Endodermal cell (in vitro differentiated cells): ENCODE results near the gene FAM9A. TPM values are rescaled to one million over a fixed set of nuclear protein-coding genes. Genes with fewer than 3 reads are reported as not detected.

Source experiments
- DNase-seq: peaks from one replicate; pipeline ENCODE4 v3.0.0-alpha.2; 2017
- H3K27ac ChIP-seq: 2 replicates; pipeline ENCODE4 v1.5.1; 2013; ENCODE audit warnings: mild to moderate bottlenecking, low read depth, low read length, moderate library complexity
- H3K27me3 ChIP-seq: 2 replicates; pipeline ENCODE4 v1.6.1; 2013; ENCODE audit warnings: mild to moderate bottlenecking, low read length, moderate library complexity; ENCODE audit not compliant: insufficient read depth, control insufficient read depth, poor library complexity, severe bottlenecking
- H3K36me3 ChIP-seq: 2 replicates; pipeline ENCODE4 v1.7.0; 2013; ENCODE audit warnings: mild to moderate bottlenecking, low read length, moderate library complexity; ENCODE audit not compliant: control insufficient read depth, insufficient read depth
- H3K4me1 ChIP-seq: one replicate; pipeline ENCODE4 v1.7.0; 2013; ENCODE audit warnings: low read length; ENCODE audit not compliant: control insufficient read depth, insufficient read depth
- H3K4me3 ChIP-seq: 2 replicates; pipeline ENCODE4 v1.5.1; 2013; ENCODE audit warnings: mild to moderate bottlenecking, low read length, moderate library complexity
- H3K9ac ChIP-seq: 2 replicates; pipeline ENCODE4 v1.6.1; 2013; ENCODE audit warnings: mild to moderate bottlenecking, low read length, moderate library complexity; ENCODE audit not compliant: poor library complexity, severe bottlenecking; ENCODE audit errors: extremely low read depth
- H3K9me3 ChIP-seq: 2 replicates; pipeline ENCODE4 v1.6.1; 2013; ENCODE audit warnings: mild to moderate bottlenecking, low read length, moderate library complexity; ENCODE audit not compliant: control insufficient read depth
- H3K27ac Mint-ChIP-seq: 2 replicates; pipeline ENCODE4 v1.8.0; 2020; ENCODE audit warnings: mixed read lengths
- H3K27me3 Mint-ChIP-seq: 2 replicates; pipeline ENCODE4 v1.8.0; 2021; ENCODE audit warnings: mild to moderate bottlenecking, mixed read lengths; ENCODE audit not compliant: insufficient read depth
- H3K36me3 Mint-ChIP-seq: 2 replicates; pipeline ENCODE4 v1.8.0; 2020; ENCODE audit warnings: low read depth, mixed read lengths
- H3K4me1 Mint-ChIP-seq: 2 replicates; pipeline ENCODE4 v1.8.0; 2020; ENCODE audit warnings: mixed read lengths
- H3K4me3 Mint-ChIP-seq: 2 replicates; pipeline ENCODE4 v1.8.0; 2020; ENCODE audit warnings: mild to moderate bottlenecking, moderate library complexity, mixed read lengths
- H3K9me3 Mint-ChIP-seq: 2 replicates; pipeline ENCODE4 v1.8.0; 2020; ENCODE audit warnings: mild to moderate bottlenecking, mixed read lengths
- CTCF ChIP-seq: fragments of 200-600 bp; sonication (generic); conservative IDR thresholded peaks from 2 replicates; pipeline ENCODE4 v1.5.0; 2021; ENCODE audit warnings: antibody characterized with exemption, mild to moderate bottlenecking
- WGBS, 2 experiments: methylation state at CpG; one replicate each; pipeline versions ENCODE4 v1.1.5 to v1.1.7; 2013; ENCODE audit warnings: missing lambda C conversion rate in 2 of 2, mixed read lengths in 1 of 2; ENCODE audit not compliant: insufficient coverage in 1 of 2, insufficient read length in 1 of 2; 5-methylcytosine and 5-hydroxymethylcytosine counted together
- total RNA-seq, 2 donors: library from RNA; stranded (reverse); fragmentation: NEBNext Ultra II Directional in 1 of 2; extraction: Animal tissue kit (Norgen Biotek cat#: 25700) in 1 of 2; gene quantifications; 2 replicates in 1 of 2; 3 replicates in 1 of 2; pipeline ENCODE4 v1.2.1, GENCODE V29; 2021

Gene FAM9A
- total RNA-seq, 2 donors from 2014 or later: not detected

GRCh38 chrX:8813036-8813435 is 11.9 kb upstream of the FAM9A start:
- no peaks in the 10 kb centered on the region for H3K4me1 ChIP-seq
- no peak overlapping the region for H3K9ac ChIP-seq
- no peaks in the 10 kb centered on the region for H3K4me1 Mint-ChIP-seq
- no peak overlapping the region for H3K27ac Mint-ChIP-seq
- WGBS, 2 experiments: 90% methylated on average over 1 of the region's 2 CpGs; no CpG with 5 or more reads in 1 of the 2 experiments
- no peak overlapping the region for H3K4me3 Mint-ChIP-seq
- H3K27me3 ChIP-seq: no peaks in the 10 kb centered on the region
- no peak overlapping the region for H3K27ac ChIP-seq
- no peaks in the 10 kb centered on the region for H3K36me3 ChIP-seq
- no peaks in the 10 kb centered on the region for H3K36me3 Mint-ChIP-seq
- no peak overlapping the region for H3K4me3 ChIP-seq
- no peak for DNase-seq
- no peak for TF ChIP-seq CTCF
- no peaks in the 10 kb centered on the region for H3K9me3 ChIP-seq
- no peaks in the 10 kb centered on the region for H3K9me3 Mint-ChIP-seq
- H3K27me3 Mint-ChIP-seq: no peaks in the 10 kb centered on the region

GRCh38 chrX:8811611-8812010 is 10.4 kb upstream of the FAM9A start:
- no peak overlapping the region for H3K27ac ChIP-seq
- no peak overlapping the region for H3K4me3 ChIP-seq
- Mint-ChIP-seq H3K27ac (no peak overlapping the region), H3K27me3 (no peaks in the 10 kb centered on the region), H3K36me3 (no peaks in the 10 kb centered on the region), H3K4me3 (no peak overlapping the region), H3K9me3 (no peaks in the 10 kb centered on the region), H3K4me1 (no peaks in the 10 kb centered on the region)
- no peak for TF ChIP-seq CTCF
- no peaks in the 10 kb centered on the region for H3K27me3 ChIP-seq
- H3K36me3 ChIP-seq: no peaks in the 10 kb centered on the region
- WGBS, 2 experiments: 92% methylated on average over 2 of the region's 3 CpGs; no CpG with 5 or more reads in 1 of the 2 experiments
- H3K9ac ChIP-seq: no peak overlapping the region
- no peaks in the 10 kb centered on the region for H3K4me1 ChIP-seq
- no peaks in the 10 kb centered on the region for H3K9me3 ChIP-seq
- DNase-seq: no peak

- Mint-ChIP-seq H3K27me3 (no peaks in the 10 kb centered on the region), H3K36me3 (no peaks in the 10 kb centered on the region), H3K27ac (no peak overlapping the region), H3K9me3 (no peaks in the 10 kb centered on the region), H3K4me3 (no peak overlapping the region), H3K4me1 (no peaks in the 10 kb centered on the region)
- no peak overlapping the region for H3K27ac ChIP-seq
- H3K9me3 ChIP-seq: no peaks in the 10 kb centered on the region
- H3K9ac ChIP-seq: no peak overlapping the region
- H3K4me3 ChIP-seq: no peak overlapping the region
- no peaks in the 10 kb centered on the region for H3K27me3 ChIP-seq
- DNase-seq: no peak
- no peaks in the 10 kb centered on the region for H3K4me1 ChIP-seq
- H3K36me3 ChIP-seq: no peaks in the 10 kb centered on the region
- TF ChIP-seq CTCF: no peak
Observed at GRCh38 chrX:8808661-8809060, 7.5 kb upstream of the FAM9A start.
